Measurements from ENCODE around the gene CRADD.
"Not testable (repeated sequence)": the region's sequence is repeated elsewhere in the genome, so short reads cannot be mapped to it uniquely, and the experiment has no call there.

The CRADD gene

GRCh38 chr12:93677195-93678064 is at the start of gene CRADD:
Gene CRADD, plus strand, starts transcription at chr12:93677375.
- peak; percentile 99 for DNase-seq

GRCh38 chr12:93632383-93632782 is 44.8 kb upstream of the CRADD start:
- DNase-seq: no peak

DNA sequence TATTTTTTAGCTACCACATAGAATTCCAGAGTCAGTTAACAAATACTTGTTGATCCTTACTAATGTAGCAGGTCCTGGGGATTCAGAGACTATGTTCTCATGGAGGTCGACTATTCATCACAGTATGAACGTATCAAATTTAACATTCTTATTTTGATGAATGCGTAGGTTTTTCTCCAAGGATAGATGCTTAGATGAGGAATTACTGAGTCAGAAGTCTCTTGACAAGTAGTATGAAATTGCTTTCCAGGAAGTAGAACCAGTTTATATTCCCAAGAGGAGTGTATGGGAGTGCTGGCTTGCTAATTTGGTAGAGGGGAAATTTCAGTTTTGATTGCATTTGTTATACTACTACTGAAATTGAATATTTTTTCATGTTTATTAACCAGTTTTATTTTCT is 42.8 kb upstream of the CRADD start:
- DNase-seq: no peak

- no peak for DNase-seq
Measured at GRCh38 chr12:93636708-93637107, 40.5 kb upstream of the CRADD start.

DNA sequence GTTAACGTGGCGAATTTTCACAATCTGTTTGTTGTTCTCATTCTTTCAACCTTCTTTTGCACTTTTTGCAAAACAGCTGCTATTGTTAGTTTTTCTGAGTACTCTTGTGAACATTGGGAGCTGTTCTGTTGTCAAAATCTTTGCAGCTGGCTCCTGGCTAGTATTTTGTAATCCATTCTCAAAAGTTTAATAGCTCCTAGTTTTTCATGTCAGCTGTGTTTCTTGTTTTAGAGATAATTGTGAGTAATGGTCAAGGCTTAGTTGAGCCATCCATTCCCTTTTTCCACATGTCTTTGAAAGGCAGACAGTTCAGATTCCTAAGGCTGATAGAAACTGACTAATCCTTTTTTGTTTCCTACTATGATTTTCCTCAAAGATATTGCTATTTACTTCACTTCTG is 39.1 kb upstream of the CRADD start:
- no peak for DNase-seq

DNA sequence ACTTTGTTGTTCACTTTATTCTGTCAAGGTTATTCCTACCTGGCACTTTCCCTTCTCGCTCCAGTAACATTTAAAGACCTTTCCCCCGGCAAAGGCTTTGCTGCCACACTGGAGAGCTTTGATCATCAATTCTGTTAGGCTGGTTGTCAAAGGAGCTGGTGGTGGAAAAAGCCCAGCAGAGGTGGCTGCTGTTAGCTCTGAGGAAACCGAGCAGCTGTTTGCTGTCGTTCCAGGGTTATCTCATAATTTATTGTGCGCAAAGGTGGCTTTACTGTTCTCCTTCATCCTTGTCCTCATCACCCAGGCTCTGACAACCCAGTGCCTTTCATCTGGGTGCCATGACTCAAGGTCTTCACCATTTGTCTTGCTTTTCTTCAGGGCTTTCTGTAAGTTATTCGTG is 38.2 kb upstream of the CRADD start:
- DNase-seq: no peak

DNA sequence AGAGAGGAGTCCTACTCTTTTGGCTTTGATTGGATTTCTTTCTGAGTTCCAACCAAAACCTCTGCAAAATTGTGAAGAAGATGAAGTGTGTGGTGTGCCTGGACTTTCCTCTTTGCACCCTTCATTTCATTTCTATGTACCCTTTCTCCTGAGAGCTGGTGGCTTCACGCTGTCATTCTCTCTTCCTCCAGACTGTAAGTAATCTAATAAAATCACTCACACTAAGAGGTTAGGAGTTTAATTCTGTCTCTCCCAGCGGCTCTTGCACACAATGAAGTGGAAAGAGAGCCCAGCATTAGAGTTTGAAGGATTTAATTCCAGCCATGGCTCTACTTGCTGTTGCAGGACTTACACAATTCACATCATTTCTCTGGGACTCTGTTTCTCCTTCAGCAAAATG is 37.8 kb upstream of the CRADD start:
- no peak for DNase-seq

- not testable (repeated sequence) for DNase-seq
Measured at GRCh38 chr12:93641380-93641779, 35.8 kb upstream of the CRADD start.

DNA sequence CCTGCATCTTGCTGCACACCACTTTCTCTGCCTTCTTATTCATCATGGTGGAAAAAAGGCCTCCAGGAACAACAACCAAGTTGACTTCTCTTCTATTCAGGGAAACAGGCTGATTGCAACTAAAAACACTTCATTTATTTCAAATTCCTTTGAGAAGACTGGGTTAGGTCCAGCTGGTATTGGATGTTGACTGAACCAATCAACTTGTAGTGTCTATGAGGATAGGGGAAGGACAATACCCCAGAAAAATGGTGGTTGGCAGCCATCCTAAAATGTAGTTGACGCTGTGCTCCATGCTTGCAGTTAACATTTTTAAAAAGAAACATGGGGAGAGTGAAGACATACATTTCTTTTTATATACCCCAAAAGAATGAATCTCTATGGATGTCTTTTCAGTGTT is 34.4 kb upstream of the CRADD start:
- DNase-seq: no peak

GRCh38 chr12:93645702-93646101 is 31.5 kb upstream of the CRADD start:
- DNase-seq: no peak

DNA sequence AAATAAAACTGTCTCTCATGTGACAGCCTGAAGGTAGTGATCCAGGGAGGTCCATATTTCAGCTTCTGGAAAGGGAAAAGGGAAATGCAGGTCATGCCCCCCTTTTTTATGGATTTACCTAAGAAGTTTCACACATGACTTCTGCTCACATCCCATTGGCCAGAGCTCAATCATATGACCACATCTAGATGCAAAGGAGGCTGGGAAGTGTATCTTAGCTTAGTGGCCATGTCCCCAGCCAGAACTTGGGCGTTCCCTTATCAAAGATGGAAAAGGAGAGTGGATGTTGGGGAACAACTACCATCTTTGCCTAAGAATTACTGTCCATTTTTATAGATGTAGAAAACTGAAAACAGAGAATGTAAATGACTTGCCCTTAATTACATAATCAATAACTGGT is 26.5 kb upstream of the CRADD start:
- no peak for DNase-seq

GRCh38 chr12:93653079-93653478 is 24.1 kb upstream of the CRADD start:
- no peak for DNase-seq

- DNase-seq: no peak
Measured at GRCh38 chr12:93653712-93654111, 23.5 kb upstream of the CRADD start.

- no peak for DNase-seq
Measured at GRCh38 chr12:93654421-93654820, 22.8 kb upstream of the CRADD start.

GRCh38 chr12:93657071-93657470 is 20.1 kb upstream of the CRADD start:
- no peak for DNase-seq

DNA sequence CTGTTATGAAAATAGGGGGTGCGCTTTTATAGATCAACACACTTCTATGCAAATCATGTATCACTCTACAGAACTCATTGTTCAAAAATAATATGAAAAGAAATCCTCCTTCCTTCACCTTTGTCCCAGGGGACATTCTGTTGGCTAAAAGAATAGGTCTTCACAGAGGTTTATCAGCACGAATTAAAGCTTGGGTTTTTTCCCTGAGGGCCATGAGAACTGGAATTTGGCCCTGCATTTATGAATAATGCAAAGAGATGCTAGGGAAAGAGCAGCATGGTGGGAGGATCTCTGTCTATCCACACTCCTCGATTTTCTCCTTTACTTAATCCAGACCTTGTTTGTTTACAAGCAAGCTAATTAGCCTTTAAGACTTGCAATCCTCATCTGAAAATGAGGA is 16.2 kb upstream of the CRADD start:
- no peak for DNase-seq

DNA sequence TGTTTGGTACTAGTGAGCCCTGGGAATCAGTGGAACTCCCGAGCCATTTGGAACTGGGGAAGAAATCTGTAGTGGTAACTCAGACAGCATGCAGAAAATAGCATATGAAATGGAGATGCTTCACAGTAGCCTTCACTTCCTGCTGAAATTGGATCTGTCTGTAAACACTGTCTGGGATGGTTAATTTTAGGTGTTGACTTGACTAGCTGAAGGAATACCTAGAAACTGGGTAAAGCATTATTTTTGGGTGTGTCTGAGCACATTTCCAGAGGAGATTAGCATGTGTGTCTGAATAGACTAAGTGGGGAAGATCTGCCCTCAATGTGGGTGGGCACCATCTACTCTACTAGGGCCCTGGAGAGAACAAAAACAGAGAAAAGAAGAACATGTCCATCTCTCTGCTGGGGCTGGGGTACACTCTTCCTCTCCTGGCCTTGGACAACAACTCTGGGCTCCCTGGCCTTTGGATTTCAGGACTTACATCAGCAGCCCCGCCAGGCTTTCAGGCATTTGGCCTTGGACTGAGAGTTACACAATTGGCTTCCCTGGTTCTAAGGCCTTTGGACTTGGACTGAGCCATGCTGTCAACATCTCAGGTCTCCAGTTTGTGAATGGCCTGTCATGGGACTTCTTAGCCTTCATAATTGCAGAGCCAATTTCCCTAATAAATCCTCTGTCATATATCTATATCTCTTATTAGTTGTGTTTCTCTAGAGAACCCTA is 14.0 kb upstream of the CRADD start:
- peak; percentile 52 for DNase-seq

- DNase-seq: no peak
Measured at GRCh38 chr12:93663729-93664084, 13.5 kb upstream of the CRADD start.

- no peak for DNase-seq
Measured at GRCh38 chr12:93664573-93665138, 12.5 kb upstream of the CRADD start.

GRCh38 chr12:93667672-93668071 is 9.5 kb upstream of the CRADD start:
- no peak for DNase-seq

GRCh38 chr12:93668919-93669418 is 8.2 kb upstream of the CRADD start:
- DNase-seq: no peak

- DNase-seq: no peak
Measured at GRCh38 chr12:93669452-93669851, 7.7 kb upstream of the CRADD start.

DNA sequence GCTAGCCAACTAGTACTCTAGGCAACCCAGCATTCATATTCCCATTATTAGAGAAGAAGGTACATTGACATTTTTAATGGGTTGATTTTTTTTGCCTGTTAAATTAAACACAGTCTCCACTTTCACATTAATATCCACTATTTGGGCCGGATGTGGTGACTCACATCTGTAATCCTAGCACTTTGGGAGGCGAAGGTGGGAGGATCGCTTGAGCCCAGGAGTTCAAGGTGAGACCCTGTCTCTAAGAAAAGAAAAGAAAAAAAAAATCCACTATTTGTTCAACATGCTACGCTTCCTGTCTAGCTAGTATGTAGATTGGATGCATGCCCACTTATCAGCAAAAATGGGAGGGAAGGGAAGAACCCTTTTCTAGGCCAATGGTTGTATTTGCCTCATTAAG is 7.1 kb upstream of the CRADD start:
- peak; percentile 15 for DNase-seq

- DNase-seq: no peak
Measured at GRCh38 chr12:93671044-93671443, 6.1 kb upstream of the CRADD start.

Measured in hematopoietic multipotent progenitor cell treated with erythropoietin and hydrocortisone succinate and interleukin-3 and kit ligand, for 8 days (in vitro differentiated cells).